GM11168 (cell line): ENCODE data around the gene SLC9A5.

Source experiments
- in situ Hi-C: fragments of 300-500 bp; cut with MboI; formaldehyde crosslinking; loops from one replicate; pipeline ENCODE4 v1.12.0; 2022; ENCODE audit warnings: low sequenced_read_pairs; ENCODE audit not compliant: unreplicated experiment

Gene SLC9A5

GRCh38 chr16:67213197-67214019 is 35.4 kb upstream of the SLC9A5 start:
- in situ Hi-C loops: no loop called here

- in situ Hi-C loops: no loop called here
These were observed 33.1 kb upstream of the SLC9A5 start for GRCh38 chr16:67215706-67216105.

GRCh38 chr16:67216612-67217490 is 31.9 kb upstream of the SLC9A5 start:
- in situ Hi-C loops: no loop called here

- in situ Hi-C loops: no loop called here
These were observed 24.8 kb upstream of the SLC9A5 start for GRCh38 chr16:67223992-67224391.

- in situ Hi-C loops: no loop called here
These were observed 22.4 kb upstream of the SLC9A5 start for GRCh38 chr16:67226295-67226803.

- in situ Hi-C loops: no loop called here
These were observed 21.8 kb upstream of the SLC9A5 start, which contains the start of gene TMEM208 for GRCh38 chr16:67226804-67227566. TMEM208 (plus strand) TSS chr16:67227130; CDS start chr16:67227219, 89 bp downstream.

GRCh38 chr16:67227567-67227921 is 21.2 kb upstream of the SLC9A5 start:
- in situ Hi-C loops: no loop called here

- in situ Hi-C loops: no loop called here
These were observed 20.6 kb upstream of the SLC9A5 start for GRCh38 chr16:67228034-67228785.

- in situ Hi-C loops: no loop called here
These were observed 19.9 kb upstream of the SLC9A5 start for GRCh38 chr16:67228905-67229304.

- in situ Hi-C loops: no loop called here
These were observed 18.6 kb upstream of the SLC9A5 start for GRCh38 chr16:67229906-67230808.

- in situ Hi-C loops: no loop called here
These were observed 17.7 kb upstream of the SLC9A5 start for GRCh38 chr16:67230809-67231660.

GRCh38 chr16:67233596-67233995 is 15.2 kb upstream of the SLC9A5 start:
- in situ Hi-C loops: no loop called here

GRCh38 chr16:67234180-67234597 is 14.6 kb upstream of the SLC9A5 start:
- in situ Hi-C loops: no loop called here

GRCh38 chr16:67235816-67236562 is 12.8 kb upstream of the SLC9A5 start:
- in situ Hi-C loops: no loop called here

GRCh38 chr16:67236563-67237395 is 12.0 kb upstream of the SLC9A5 start:
- in situ Hi-C loops: no loop called here
